ENCODE measurements around the gene TMEM134.

GRCh38 chr11:67456068-67456705 lies 12.9 kb downstream of the TMEM134 start:
- TF ChIP-seq CTCF (conservative IDR thresholded peaks at IDR 0.05; ENCODE audit: low read depth, low read length) (no peak), EZH2 (IDR thresholded peaks at IDR 0.05; ENCODE audit: low read length, unreplicated experiment) (no peak), EZH2phosphoT487 (IDR thresholded peaks at IDR 0.05; ENCODE audit: borderline replicate concordance, low read length) (no peak)
